ENCODE measurements around the gene CKMT1B.
"Not testable (repeated sequence)": the region's sequence is repeated elsewhere in the genome, so short reads cannot be mapped to it uniquely, and the experiment has no call there.

Gene CKMT1B

GRCh38 chr15:43638464-43639204 lies 44.8 kb downstream of the CKMT1B start:
- not testable (repeated sequence) for DNase-seq (ENCODE audit: low read depth, low spot score)

Data from iPS DF 19.7 (cell line).